ENCODE measurements around the gene TSPAN18.
"Not testable (repeated sequence)": the region's sequence is repeated elsewhere in the genome, so short reads cannot be mapped to it uniquely, and the experiment has no call there.

The TSPAN18 gene

GRCh38 chr11:44868455-44869421, 142.0 kb downstream of the TSPAN18 start:
- no peak for DNase-seq (ENCODE audit: low read depth in 2 of 2)

- no peak for DNase-seq (ENCODE audit: low read depth in 2 of 2)
Observed at GRCh38 chr11:44870181-44870580, 143.4 kb downstream of the TSPAN18 start.

- no peak for DNase-seq (ENCODE audit: low read depth in 2 of 2)
Observed at GRCh38 chr11:44870615-44871176, 143.9 kb downstream of the TSPAN18 start.

- not testable (repeated sequence) for DNase-seq (ENCODE audit: low read depth in 2 of 2)
Observed at GRCh38 chr11:44871682-44872081, 144.9 kb downstream of the TSPAN18 start.

GRCh38 chr11:44872556-44872955, 145.8 kb downstream of the TSPAN18 start:
- no peak for DNase-seq (ENCODE audit: low read depth in 2 of 2)

- DNase-seq (ENCODE audit: low read depth in 2 of 2) = no peak
Observed at GRCh38 chr11:44873537-44873936, 146.8 kb downstream of the TSPAN18 start.

GRCh38 chr11:44874284-44874683, 147.5 kb downstream of the TSPAN18 start:
- DNase-seq (ENCODE audit: low read depth in 2 of 2) = no peak

GRCh38 chr11:44875037-44875436, 148.3 kb downstream of the TSPAN18 start:
- DNase-seq (ENCODE audit: low read depth in 2 of 2) = no peak

- no peak for DNase-seq (ENCODE audit: low read depth in 2 of 2)
Observed at GRCh38 chr11:44876194-44876723, 149.5 kb downstream of the TSPAN18 start.

- DNase-seq (ENCODE audit: low read depth in 2 of 2) = no peak
Observed at GRCh38 chr11:44876906-44877305, 150.1 kb downstream of the TSPAN18 start.

GRCh38 chr11:44877571-44878497, 151.1 kb downstream of the TSPAN18 start:
- no peak for DNase-seq (ENCODE audit: low read depth in 2 of 2)

GRCh38 chr11:44878711-44879110, 151.9 kb downstream of the TSPAN18 start:
- no peak for DNase-seq (ENCODE audit: low read depth in 2 of 2)

- DNase-seq (ENCODE audit: low read depth in 2 of 2) = no peak
Observed at GRCh38 chr11:44879432-44879831, 152.7 kb downstream of the TSPAN18 start.

GRCh38 chr11:44880511-44880910, 153.7 kb downstream of the TSPAN18 start:
- no peak for DNase-seq (ENCODE audit: low read depth in 2 of 2)

GRCh38 chr11:44880953-44881352, 154.2 kb downstream of the TSPAN18 start:
- DNase-seq (ENCODE audit: low read depth in 2 of 2) = no peak

- no peak for DNase-seq (ENCODE audit: low read depth in 2 of 2)
Observed at GRCh38 chr11:44883277-44883676, 156.5 kb downstream of the TSPAN18 start.

GRCh38 chr11:44884056-44884455, 157.3 kb downstream of the TSPAN18 start:
- no peak for DNase-seq (ENCODE audit: low read depth in 2 of 2)

- DNase-seq (ENCODE audit: low read depth in 2 of 2) = no peak
Observed at GRCh38 chr11:44885065-44885810, 158.5 kb downstream of the TSPAN18 start.

GRCh38 chr11:44885919-44886789, 159.4 kb downstream of the TSPAN18 start:
- no peak for DNase-seq (ENCODE audit: low read depth in 2 of 2)

- DNase-seq (ENCODE audit: low read depth in 2 of 2) = no peak
Observed at GRCh38 chr11:44886790-44887140, 160.0 kb downstream of the TSPAN18 start.
